Uterine smooth muscle cell (primary cell): ENCODE measurements around the gene KRTAP2-1. TPM values are rescaled to one million over a fixed set of nuclear protein-coding genes. Genes with fewer than 3 reads are reported as not detected.

ENCODE experiments used
- total RNA-seq: library from RNA; depleted of rRNA; stranded (reverse); fragments of >200 nt; gene quantifications from 2 replicates; pipeline ENCODE4 v1.2.3, GENCODE V29; 2014

KRTAP2-1 gene, protein sequence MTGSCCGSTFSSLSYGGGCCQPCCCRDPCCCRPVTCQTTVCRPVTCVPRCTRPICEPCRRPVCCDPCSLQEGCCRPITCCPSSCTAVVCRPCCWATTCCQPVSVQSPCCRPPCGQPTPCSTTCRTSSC
- not detected in 2 replicates for total RNA-seq

DNA sequence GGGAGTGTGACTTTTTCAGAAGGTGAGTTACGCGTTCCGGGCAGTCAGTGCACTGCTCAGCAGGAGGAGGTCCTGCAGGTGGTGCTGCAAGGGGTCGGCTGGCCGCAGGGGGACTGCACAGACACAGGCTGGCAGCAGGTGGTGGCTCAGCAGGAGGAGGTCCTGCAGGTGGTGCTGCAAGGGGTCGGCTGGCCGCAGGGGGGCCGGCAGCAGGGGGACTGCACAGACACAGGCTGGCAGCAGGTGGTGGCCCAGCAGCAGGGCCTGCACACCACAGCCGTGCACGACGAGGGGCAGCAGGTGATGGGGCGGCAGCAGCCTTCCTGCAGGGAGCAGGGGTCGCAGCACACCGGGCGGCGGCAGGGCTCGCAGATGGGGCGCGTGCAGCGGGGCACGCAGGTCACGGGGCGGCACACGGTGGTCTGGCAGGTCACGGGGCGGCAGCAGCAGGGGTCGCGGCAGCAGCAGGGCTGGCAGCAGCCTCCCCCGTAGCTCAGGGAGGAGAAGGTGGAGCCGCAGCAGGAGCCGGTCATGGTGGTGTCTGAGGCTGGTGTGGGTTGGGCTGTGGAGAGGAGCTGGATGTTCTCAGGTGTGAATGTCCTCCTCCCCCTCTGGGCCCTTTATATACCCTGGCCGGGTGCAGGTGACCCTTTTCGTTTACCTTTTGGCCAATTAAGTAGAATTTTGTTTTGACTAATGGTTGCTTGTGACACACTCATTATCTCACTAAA is at the start of gene KRTAP2-1:
KRTAP2-1 (minus strand) TSS at position 582 of the 731 bp plus-strand sequence; CDS start at position 533, 49 bp downstream.

DNA sequence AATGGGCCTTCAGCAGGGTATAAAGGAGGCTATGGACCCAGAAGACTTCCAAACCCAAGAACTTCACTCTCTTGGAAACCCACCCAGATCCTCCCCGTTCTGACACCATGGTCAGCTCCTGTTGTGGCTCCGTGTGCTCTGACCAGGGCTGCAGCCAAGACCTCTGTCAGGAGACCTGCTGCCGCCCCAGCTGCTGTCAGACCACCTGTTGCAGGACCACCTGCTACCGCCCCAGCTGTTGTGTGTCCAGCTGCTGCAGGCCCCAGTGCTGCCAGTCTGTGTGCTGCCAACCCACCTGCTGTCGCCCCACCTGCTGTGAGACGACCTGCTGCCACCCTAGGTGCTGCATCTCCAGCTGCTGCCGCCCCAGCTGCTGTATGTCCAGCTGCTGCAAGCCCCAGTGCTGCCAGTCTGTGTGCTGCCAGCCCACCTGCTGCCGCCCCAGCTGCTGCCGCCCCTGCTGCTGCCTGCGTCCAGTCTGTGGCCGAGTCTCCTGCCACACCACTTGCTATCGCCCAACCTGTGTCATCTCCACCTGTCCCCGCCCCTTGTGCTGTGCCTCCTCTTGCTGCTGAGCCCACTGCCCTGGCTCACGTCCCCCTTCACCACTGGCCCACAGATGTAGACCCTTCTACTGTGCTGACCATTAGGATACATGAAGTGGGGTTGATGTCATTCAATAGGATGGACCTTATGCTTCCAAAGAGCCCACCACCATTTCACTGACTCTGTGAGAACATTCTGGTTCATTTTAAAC is 37.2 kb upstream of the KRTAP2-1 start, which contains the start of gene KRTAP4-7:
KRTAP4-7 (plus strand) TSS at position 51 of the 757 bp plus-strand sequence; CDS start at position 108, 57 bp downstream.

GRCh38 chr17:41065829-41066624 is 18.9 kb upstream of the KRTAP2-1 start, which contains the start of gene KRTAP2-4:
Gene KRTAP2-4, minus strand, starts transcription at chr17:41065879. Its CDS starts 34 bp downstream, at chr17:41065845.

DNA sequence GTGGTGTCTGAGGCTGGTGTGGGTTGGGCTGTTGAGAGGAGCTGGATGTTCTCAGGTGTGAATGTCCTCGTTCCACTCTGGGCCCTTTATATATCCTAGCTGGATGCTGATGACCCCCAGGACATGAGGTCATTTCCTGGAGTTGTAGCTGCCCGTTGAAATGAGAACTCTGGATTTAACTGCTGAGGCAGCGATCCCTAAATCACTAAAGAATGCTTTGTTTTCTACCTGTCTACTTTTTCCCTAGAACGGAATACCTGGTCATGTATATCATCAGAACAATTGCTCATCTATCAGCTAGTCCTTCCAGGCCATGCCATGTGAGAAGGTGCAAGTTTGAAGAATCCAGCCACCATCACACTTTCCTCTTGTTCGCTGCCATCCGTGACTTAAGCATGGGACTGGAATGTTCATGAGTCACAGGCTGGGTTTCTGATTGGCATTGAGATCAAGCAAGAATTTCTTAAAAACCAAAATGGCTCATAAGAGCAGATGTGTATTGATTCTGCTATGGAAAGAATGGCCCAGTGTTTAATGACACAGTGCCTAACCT is 13.0 kb upstream of the KRTAP2-1 start, which contains the start of gene KRTAP2-3:
KRTAP2-3 (minus strand) TSS at position 63 of the 553 bp plus-strand sequence. CDS start 64 bp downstream, outside the sequence.

DNA sequence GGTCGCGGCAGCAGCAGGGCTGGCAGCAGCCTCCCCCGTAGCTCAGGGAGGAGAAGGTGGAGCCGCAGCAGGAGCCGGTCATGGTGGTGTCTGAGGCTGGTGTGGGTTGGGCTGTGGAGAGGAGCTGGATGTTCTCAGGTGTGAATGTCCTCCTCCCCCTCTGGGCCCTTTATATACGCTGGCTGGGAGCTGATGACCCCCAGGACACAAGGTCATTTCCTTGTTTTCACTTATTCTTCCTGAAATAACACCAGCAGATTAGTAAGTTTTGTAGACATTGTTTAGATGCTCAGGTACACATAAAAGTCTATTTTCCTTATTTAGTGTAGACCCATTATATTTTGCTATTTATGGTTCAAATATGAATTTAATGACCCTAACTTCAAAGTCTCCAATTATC is 8.0 kb upstream of the KRTAP2-1 start, which contains the start of gene KRTAP2-2:
KRTAP2-2 (minus strand) TSS at position 101 of the 400 bp plus-strand sequence; CDS start at position 82, 19 bp downstream.

DNA sequence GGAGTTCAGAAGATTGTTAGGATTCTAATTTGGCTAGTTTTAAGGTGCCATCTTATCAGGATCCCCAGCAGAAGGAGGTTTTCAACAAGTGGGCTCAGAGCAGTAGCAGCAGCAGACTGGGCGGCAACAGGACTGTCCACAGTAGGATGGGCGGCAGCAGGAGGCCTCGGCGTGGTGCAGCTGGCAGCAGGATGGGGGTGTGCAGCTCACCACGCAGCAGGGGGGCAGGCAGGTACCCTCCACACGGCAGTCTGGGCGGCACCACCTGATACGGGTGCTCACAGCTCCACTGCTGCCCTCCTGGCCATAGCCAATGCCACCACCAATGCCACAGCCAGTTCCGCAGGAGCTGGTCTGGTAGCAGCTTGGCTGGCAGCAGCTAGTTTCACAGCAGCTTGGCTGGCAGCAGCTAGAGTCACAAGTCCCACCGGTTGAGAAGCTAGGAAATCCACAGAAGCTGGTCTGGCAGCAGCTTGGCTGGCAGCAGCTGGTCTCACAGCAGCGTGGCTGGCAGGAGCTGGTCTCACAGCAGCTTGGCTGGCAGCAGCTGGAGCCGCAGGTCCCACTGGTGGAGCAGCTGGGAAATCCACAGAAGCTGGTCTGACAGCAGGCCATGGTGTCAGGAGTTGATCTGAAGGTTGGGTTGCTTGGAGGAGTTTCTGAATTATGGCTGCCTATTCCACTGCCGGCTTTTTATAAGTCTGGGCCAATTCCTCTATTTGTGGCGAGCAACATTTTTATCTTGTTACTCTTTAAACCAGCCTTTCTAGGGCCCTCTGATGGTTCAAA is 6.1 kb downstream of the KRTAP2-1 start, which contains the start of gene KRTAP1-1:
KRTAP1-1 (minus strand) TSS at position 668 of the 789 bp plus-strand sequence; CDS start at position 615, 53 bp downstream.

GRCh38 chr17:41034346-41034935 is 12.7 kb downstream of the KRTAP2-1 start, which contains the start of gene KRTAP1-3:
Gene KRTAP1-3, minus strand, starts transcription at chr17:41034874. Its CDS starts 53 bp downstream, at chr17:41034821.

DNA sequence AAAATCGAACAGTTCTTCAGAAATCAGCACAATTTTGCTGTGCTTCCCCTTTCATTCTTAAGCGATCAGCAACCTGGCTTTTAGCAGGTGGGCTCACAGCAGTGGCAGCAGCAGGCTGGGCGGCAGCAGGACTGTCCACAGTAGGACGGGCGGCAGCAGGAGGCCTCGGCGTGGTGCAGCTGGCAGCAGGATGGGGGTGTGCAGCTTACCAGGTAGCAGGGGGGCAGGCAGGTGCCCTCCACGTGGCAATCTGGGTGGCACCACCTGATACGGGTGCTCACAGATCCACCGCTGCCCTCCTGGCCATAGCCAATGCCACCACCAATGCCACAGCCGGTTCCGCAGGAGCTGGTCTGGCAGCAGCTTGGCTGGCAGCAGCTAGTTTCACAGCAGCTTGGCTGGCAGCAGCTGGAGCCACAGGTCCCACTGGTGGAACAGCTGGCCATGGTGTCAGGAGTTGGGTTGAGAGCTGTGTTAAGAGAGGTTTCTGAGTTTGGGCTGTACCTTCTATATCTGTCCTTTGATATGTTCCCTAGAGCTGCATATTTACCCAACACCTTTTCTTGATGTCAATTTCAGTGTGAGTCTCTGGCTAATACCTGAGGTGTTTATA is 17.4 kb downstream of the KRTAP2-1 start, which contains the start of gene KRTAP1-4:
KRTAP1-4 (minus strand) TSS at position 563 of the 613 bp plus-strand sequence; CDS start at position 446, 117 bp downstream.

GRCh38 chr17:41026715-41027471 is 20.2 kb downstream of the KRTAP2-1 start, which contains the start of gene KRTAP1-5:
Gene KRTAP1-5, minus strand, starts transcription at chr17:41027208. Its CDS starts 53 bp downstream, at chr17:41027155.

GRCh38 chr17:41008811-41009210 is 38.3 kb downstream of the KRTAP2-1 start, which contains the start of gene KRTAP3-1:
Gene KRTAP3-1, minus strand, starts transcription at chr17:41009128. Its CDS starts 54 bp downstream, at chr17:41009074.

GRCh38 chr17:40999563-40999962 is 47.6 kb downstream of the KRTAP2-1 start, which contains the start of gene KRTAP3-2:
Gene KRTAP3-2, minus strand, starts transcription at chr17:40999906. Its CDS starts 53 bp downstream, at chr17:40999853.

Other genes starting within 250 kb of the KRTAP2-1 start
- gene KRT28, start 247.4 kb downstream of the KRTAP2-1 start, total RNA-seq = not detected in 2 replicates
- 2.3 and 4.0 TPM in 2 replicates for gene KRT10, start 224.7 kb downstream of the KRTAP2-1 start, total RNA-seq
- gene KRT12, start 180.1 kb downstream of the KRTAP2-1 start, total RNA-seq = under 0.01 TPM in 1 of 2 replicates, not detected in the other
- gene KRT20, start 162.1 kb downstream of the KRTAP2-1 start, total RNA-seq = 0.22 TPM in 1 of 2 replicates, not detected in the other
- 0.50 and 0.55 TPM in 2 replicates for gene KRT23, start 109.7 kb downstream of the KRTAP2-1 start, total RNA-seq
- 0.11 TPM in 1 of 2 replicates, not detected in the other for gene KRT39, start 80.4 kb downstream of the KRTAP2-1 start, total RNA-seq
- not detected in 2 replicates for gene KRT40, start 63.0 kb downstream of the KRTAP2-1 start, total RNA-seq
- gene KRTAP3-3, start 53.2 kb downstream of the KRTAP2-1 start, total RNA-seq = not detected in 2 replicates
- gene KRTAP3-2, start 47.4 kb downstream of the KRTAP2-1 start, total RNA-seq = not detected in 2 replicates
- gene KRTAP3-1, start 38.2 kb downstream of the KRTAP2-1 start, total RNA-seq = not detected in 2 replicates
- 32.6 and 54.1 TPM in 2 replicates for gene KRTAP1-5, start 20.1 kb downstream of the KRTAP2-1 start, total RNA-seq
- not detected in 2 replicates for gene KRTAP1-4, start 17.1 kb downstream of the KRTAP2-1 start, total RNA-seq
- gene KRTAP1-3, start 12.4 kb downstream of the KRTAP2-1 start, total RNA-seq = not detected in 2 replicates
- gene KRTAP1-1, start 5.9 kb downstream of the KRTAP2-1 start, total RNA-seq = 0.55 and 0.87 TPM in 2 replicates
- gene KRTAP2-2, start 7.9 kb upstream of the KRTAP2-1 start, total RNA-seq = not detected in 2 replicates
- gene KRTAP2-3, start 12.8 kb upstream of the KRTAP2-1 start, total RNA-seq = 0.12 and 1.00 TPM in 2 replicates
- not detected in 2 replicates for gene KRTAP2-4, start 18.6 kb upstream of the KRTAP2-1 start, total RNA-seq
- not detected in 2 replicates for gene KRTAP4-7, start 36.8 kb upstream of the KRTAP2-1 start, total RNA-seq
- gene KRTAP4-8, start 50.8 kb upstream of the KRTAP2-1 start, total RNA-seq = not detected in 2 replicates
- not detected in 2 replicates for gene KRTAP4-16, start 54.9 kb upstream of the KRTAP2-1 start, total RNA-seq
- 0.12 TPM in 1 of 2 replicates, not detected in the other for gene KRTAP4-9, start 58.1 kb upstream of the KRTAP2-1 start, total RNA-seq
- not detected in 2 replicates for gene KRTAP4-11, start 71.1 kb upstream of the KRTAP2-1 start, total RNA-seq
- not detected in 2 replicates for gene KRTAP4-12, start 76.9 kb upstream of the KRTAP2-1 start, total RNA-seq
- not detected in 2 replicates for gene KRTAP4-6, start 93.2 kb upstream of the KRTAP2-1 start, total RNA-seq
- gene KRTAP4-5, start 102.5 kb upstream of the KRTAP2-1 start, total RNA-seq = not detected in 2 replicates
- not detected in 2 replicates for gene KRTAP4-4, start 113.4 kb upstream of the KRTAP2-1 start, total RNA-seq
- not detected in 2 replicates for gene KRTAP4-3, start 120.9 kb upstream of the KRTAP2-1 start, total RNA-seq
- gene KRTAP4-2, start 130.9 kb upstream of the KRTAP2-1 start, total RNA-seq = not detected in 2 replicates
- gene KRTAP4-1, start 137.6 kb upstream of the KRTAP2-1 start, total RNA-seq = 0.11 TPM in 1 of 2 replicates, not detected in the other
- not detected in 2 replicates for gene KRTAP9-1, start 142.6 kb upstream of the KRTAP2-1 start, total RNA-seq
- not detected in 2 replicates for gene KRTAP9-2, start 179.3 kb upstream of the KRTAP2-1 start, total RNA-seq
- not detected in 2 replicates for gene KRTAP9-3, start 185.1 kb upstream of the KRTAP2-1 start, total RNA-seq
- gene KRTAP9-8, start 190.7 kb upstream of the KRTAP2-1 start, total RNA-seq = not detected in 2 replicates
- not detected in 2 replicates for gene KRTAP9-4, start 202.4 kb upstream of the KRTAP2-1 start, total RNA-seq
- not detected in 2 replicates for gene KRTAP9-9, start 208.1 kb upstream of the KRTAP2-1 start, total RNA-seq
- gene KRTAP9-6, start 218.1 kb upstream of the KRTAP2-1 start, total RNA-seq = not detected in 2 replicates
- gene KRTAP9-7, start 228.4 kb upstream of the KRTAP2-1 start, total RNA-seq = not detected in 2 replicates